B cell (primary cell): ENCODE results near the gene PVALEF. TPM values are rescaled to one million over a fixed set of nuclear protein-coding genes. Genes with fewer than 3 reads are reported as not detected.

Source experiments
- ATAC-seq: fragments of 200-7000 bp; cut with Tn5 transposase; one replicate; pipeline ENCODE4 v1.10.0; 2021; ENCODE audit warnings: low read depth, mild to moderate bottlenecking, moderate number of reproducible peaks, moderate library complexity
- CTCF ChIA-PET: fragments of 350-600 bp; sonication (Branson Sonifier 250); formaldehyde crosslinking; loops from one replicate; lab custom pipeline; 2021; ENCODE audit warnings: antibody characterized with exemption, inconsistent platforms; lab: Charles Lee
- POLR2A ChIA-PET: fragments of 350-600 bp; sonication (Branson Sonifier 250); formaldehyde crosslinking; loops from one replicate; lab custom pipeline; 2021; ENCODE audit warnings: antibody characterized with exemption; lab: Charles Lee
- DNase-seq: peaks from one replicate; pipeline ENCODE4 v3.0.0; 2013
- H2AFZ ChIP-seq: 2 replicates; pipeline ENCODE4 v1.6.1; 2012; ENCODE audit warnings: mild to moderate bottlenecking, low read depth, low read length; ENCODE audit not compliant: insufficient read depth, poor library complexity, severe bottlenecking
- H3K27ac ChIP-seq, 2 donors: 1 replicate in 1 of 2; 2 replicates in 1 of 2; pipeline ENCODE4 v1.5.1; 2012 to 2013; ENCODE audit warnings: low read length in 2 of 2, mild to moderate bottlenecking in 2 of 2, moderate library complexity in 1 of 2
- H3K27me3 ChIP-seq, 4 experiments: fragments of 200-600 bp in 1 of 4; sonication (generic) in 1 of 4; replicated peaks in 1 of 4; 1 replicate in 2 of 4; 2 replicates in 2 of 4; pipeline versions ENCODE4 v1.6.1 to v1.7.0; 2013 to 2016; ENCODE audit warnings: low read length in 3 of 4, mild to moderate bottlenecking in 2 of 4, mixed read lengths in 1 of 4, moderate library complexity in 1 of 4; ENCODE audit not compliant: insufficient read depth in 4 of 4, control insufficient read depth in 3 of 4; ENCODE audit errors: control extremely low read depth in 1 of 4
- H3K36me3 ChIP-seq, 2 experiments: replicated peaks in 1 of 2; 1 replicate in 1 of 2; 2 replicates in 1 of 2; pipeline versions ENCODE4 v1.6.1 to v1.7.1; 2013; ENCODE audit warnings: low read length in 1 of 2; ENCODE audit not compliant: insufficient read depth in 2 of 2, control insufficient read depth in 1 of 2; ENCODE audit errors: control extremely low read depth in 1 of 2, extremely low read depth in 1 of 2
- H3K4me1 ChIP-seq, 2 donors: fragments of 200-600 bp in 1 of 2; sonication (generic) in 1 of 2; 1 replicate in 1 of 2; 2 replicates in 1 of 2; pipeline versions ENCODE4 v1.5.1 to v1.6.1; 2013 to 2017; ENCODE audit warnings: low read length in 2 of 2; ENCODE audit not compliant: control insufficient read depth in 2 of 2, insufficient read depth in 2 of 2
- H3K4me2 ChIP-seq: replicated peaks from 2 replicates; pipeline ENCODE3; 2012; ENCODE audit warnings: mild to moderate bottlenecking, low read depth, low read length; ENCODE audit not compliant: poor library complexity, severe bottlenecking
- H3K4me3 ChIP-seq, 5 experiments: fragments of 200-600 bp in 1 of 5; sonication (generic) in 1 of 5; 1 replicate in 3 of 5; 2 replicates in 2 of 5; pipeline versions ENCODE4 v1.5.1 to v1.7.0; 2011 to 2016; ENCODE audit warnings: low read length in 4 of 5, mild to moderate bottlenecking in 4 of 5, low read depth in 2 of 5, control low read depth in 1 of 5, moderate library complexity in 1 of 5; ENCODE audit not compliant: insufficient read depth in 1 of 5; ENCODE audit errors: control extremely low read depth in 1 of 5, extremely low read depth in 1 of 5
- H3K79me2 ChIP-seq: fragments of 200-600 bp; sonication (generic); one replicate; pipeline ENCODE4 v1.6.0; 2016; ENCODE audit warnings: low read length; ENCODE audit not compliant: control insufficient read depth, insufficient read depth
- H3K9ac ChIP-seq: fragments of 200-600 bp; sonication (generic); 2 replicates; pipeline ENCODE4 v1.6.1; 2017; ENCODE audit warnings: mild to moderate bottlenecking, low read length, moderate library complexity
- H3K9me3 ChIP-seq, 3 donors: one replicate each; pipeline versions ENCODE4 v1.6.1 to v1.7.1; 2013; ENCODE audit warnings: low read length in 2 of 3; ENCODE audit not compliant: control insufficient read depth in 2 of 3, insufficient read depth in 1 of 3; ENCODE audit errors: control extremely low read depth in 1 of 3
- H4K20me1 ChIP-seq: 2 replicates; pipeline ENCODE4 v1.6.0; 2012; ENCODE audit warnings: mild to moderate bottlenecking, low read length; ENCODE audit not compliant: insufficient read depth, control insufficient read depth, poor library complexity, severe bottlenecking
- H3K27ac Mint-ChIP-seq: one replicate; pipeline ENCODE4 v1.8.0; 2021; ENCODE audit warnings: mixed read lengths
- H3K27me3 Mint-ChIP-seq: one replicate; pipeline ENCODE4 v1.8.0; 2021; ENCODE audit warnings: mixed read lengths
- H3K4me1 Mint-ChIP-seq: one replicate; pipeline ENCODE4 v1.8.0; 2021; ENCODE audit warnings: mixed read lengths
- H3K4me3 Mint-ChIP-seq: one replicate; pipeline ENCODE4 v1.8.0; 2021; ENCODE audit warnings: mixed read lengths
- H3K9me3 Mint-ChIP-seq: one replicate; pipeline ENCODE4 v1.8.0; 2022; ENCODE audit warnings: mixed read lengths; ENCODE audit not compliant: insufficient read depth
- CTCF ChIP-seq: fragments of 200-600 bp; IDR thresholded peaks from one replicate; pipeline ENCODE4 v1.8.0; 2022; ENCODE audit warnings: antibody characterized with exemption, mild to moderate bottlenecking
- EZH2 ChIP-seq: IDR thresholded peaks from 2 replicates; pipeline ENCODE4 v1.6.1; 2012; ENCODE audit warnings: borderline replicate concordance, low read depth, mild to moderate bottlenecking, moderate library complexity, low read length; ENCODE audit not compliant: insufficient read depth, poor library complexity, severe bottlenecking
- WGBS: methylation state at CpG from one replicate; pipeline ENCODE4 v1.1.5; 2013; ENCODE audit warnings: missing lambda C conversion rate; ENCODE audit not compliant: insufficient coverage; 5-methylcytosine and 5-hydroxymethylcytosine counted together
- intact Hi-C: fragments of 100-400 bp; cut with micrococcal nuclease; formaldehyde crosslinking; loops from one replicate; pipeline ENCODE4 v1.10.0; 2022
- polyA plus RNA-seq: library from polyadenylated mRNA; depleted of rRNA; stranded (reverse); fragments of >200 nt; gene quantifications from 2 replicates; pipeline ENCODE4 v1.2.3, GENCODE V29; 2012
- total RNA-seq, 2 donors: library from RNA; stranded (reverse); fragments of 120-200 nt in 1 of 2; gene quantifications; 1 replicate in 1 of 2; 2 replicates in 1 of 2; pipeline versions ENCODE4 v1.2.3 to v1.2.4, GENCODE V29; 2013 to 2022

PVALEF gene
- total and polyA plus RNA-seq, 2 donors (not counting 1 experiment from before 2014, with no cell fraction given): not detected

DNA sequence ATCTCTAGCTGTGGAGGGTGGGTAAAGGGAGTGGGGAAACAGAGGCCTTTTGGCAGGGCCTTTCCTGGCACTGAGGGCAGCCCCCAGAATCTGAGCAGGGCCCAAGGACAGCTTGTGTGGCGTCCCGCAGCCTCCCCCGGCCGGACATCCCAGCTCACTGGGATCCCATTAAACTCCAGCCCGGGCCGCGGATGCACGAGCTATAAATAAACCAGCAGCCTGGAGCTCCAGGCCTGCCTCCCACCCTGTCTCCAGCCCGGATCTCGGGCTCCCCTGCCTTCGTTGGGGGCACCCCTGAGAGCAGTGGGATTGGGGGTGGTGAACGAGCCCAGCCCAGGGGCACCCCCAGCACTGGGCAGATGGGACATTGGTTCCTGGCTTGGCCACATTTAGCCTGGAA, 14.6 kb downstream of the PVALEF start:
- Histone ChIP-seq H3K27ac (no peak overlapping the region), H3K9ac (no peak overlapping the region), H3K36me3 (no peaks in the 10 kb centered on the region), H3K4me1 (no peaks in the 10 kb centered on the region), H2AFZ (no peak overlapping the region), H4K20me1 (no peaks in the 10 kb centered on the region), H3K79me2 (no peaks in the 10 kb centered on the region), H3K9me3 (peaks cover 0 to 2% (median 0%) of the 10 kb centered on the region in 3 donors), H3K4me2 (no peak overlapping the region), H3K4me3 (no peak overlapping the region), H3K27me3 (peaks cover 0 to 7% (median 0%) of the 10 kb centered on the region in 4 experiments)
- intact Hi-C loops: no loop called here
- Mint-ChIP-seq H3K4me3 (no peak overlapping the region), H3K27ac (no peak overlapping the region), H3K9me3 (peaks cover 7% of the 10 kb centered on the region), H3K27me3 (peaks cover 6% of the 10 kb centered on the region), H3K4me1 (no peaks in the 10 kb centered on the region)
- ChIA-PET POLR2A (no interaction called here), CTCF (no interaction called here)
- TF ChIP-seq CTCF: no peak
- TF ChIP-seq EZH2: no peak
- no peak for ATAC-seq
- no peak for DNase-seq
- WGBS: 84% methylated on average over 11 of the region's 12 CpGs

DNA sequence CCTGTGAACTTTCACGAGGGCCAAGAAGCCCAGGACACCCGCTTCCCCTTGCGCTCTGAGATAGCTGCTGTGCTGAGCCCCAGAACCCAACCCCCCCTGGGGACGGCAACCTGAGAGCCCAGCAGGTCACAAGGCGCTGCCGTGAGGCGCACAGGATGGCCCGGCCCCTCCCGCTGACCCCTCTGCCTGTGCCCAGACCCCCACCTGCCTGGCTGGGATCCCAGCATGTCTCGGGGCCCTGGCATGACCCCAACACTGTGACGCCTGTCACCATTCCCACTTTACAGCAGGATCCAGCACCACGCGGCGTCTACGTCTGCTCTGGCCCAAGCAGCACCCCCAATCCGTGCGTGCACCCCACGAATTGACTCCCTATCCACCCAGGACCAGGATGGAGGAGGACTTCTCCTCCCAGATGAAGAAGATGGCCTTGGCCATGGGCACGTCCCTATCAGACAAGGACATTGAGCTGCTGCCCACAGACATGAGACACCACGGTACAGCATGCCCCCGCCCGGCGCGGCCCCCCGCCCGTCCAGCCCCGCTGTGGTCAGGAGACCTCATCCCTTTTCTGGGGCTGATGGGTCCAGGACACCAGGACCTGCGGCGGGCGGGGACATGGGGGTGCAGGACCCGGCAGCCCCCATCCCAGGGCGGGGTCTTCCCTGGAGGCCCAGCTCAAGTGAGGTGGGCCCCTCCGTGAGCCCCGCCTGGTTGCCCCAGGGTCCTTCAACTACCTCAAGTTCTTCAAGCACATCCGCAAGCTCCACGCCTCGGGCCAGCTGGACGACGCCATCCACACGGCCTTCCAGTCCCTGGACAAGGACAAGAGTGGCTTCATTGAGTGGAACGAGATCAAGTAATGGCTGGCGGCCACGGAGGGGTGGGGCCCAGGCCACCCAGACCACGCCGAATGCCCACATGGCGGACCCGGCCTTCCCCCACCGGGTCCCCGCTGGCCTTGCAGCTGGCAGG, 15.8 kb downstream of the PVALEF start:
- H3K4me3 Mint-ChIP-seq: no peak overlapping the region
- 96% methylated on average over 48 of the region's 49 CpGs for WGBS
- H3K27ac ChIP-seq: no peak overlapping the region
- no peak overlapping the region for H3K9ac ChIP-seq
- H3K36me3 ChIP-seq: no peaks in the 10 kb centered on the region
- H3K4me1 Mint-ChIP-seq: no peaks in the 10 kb centered on the region
- no peaks in the 10 kb centered on the region for H3K9me3 Mint-ChIP-seq
- H3K9me3 ChIP-seq: peaks cover 0 to 2% (median 0%) of the 10 kb centered on the region in 3 donors
- no peak overlapping the region for H2AFZ ChIP-seq
- POLR2A ChIA-PET: no interaction called here
- no peak for DNase-seq
- peaks cover 6% of the 10 kb centered on the region for H3K27me3 Mint-ChIP-seq
- CTCF ChIA-PET: interaction anchor here (0.6 kb wide), 1 partner anchor 260 kb away, joined by 4 read pairs; no protein-coding TSS in a partner anchor
- no peak for ATAC-seq
- no peak overlapping the region for H3K4me3 ChIP-seq
- H3K79me2 ChIP-seq: no peaks in the 10 kb centered on the region
- TF ChIP-seq EZH2 (no peak), CTCF (no peak)
- H3K4me2 ChIP-seq: no peak overlapping the region
- H3K27me3 ChIP-seq: peaks cover 0 to 7% (median 0%) of the 10 kb centered on the region in 4 experiments
- H4K20me1 ChIP-seq: no peaks in the 10 kb centered on the region
- intact Hi-C loops: no loop called here
- no peak overlapping the region for H3K27ac Mint-ChIP-seq
- no peaks in the 10 kb centered on the region for H3K4me1 ChIP-seq
